Stimulated activated effector memory CD8-positive, alpha-beta T cell treated with anti-CD3 and anti-CD28 coated beads, Interleukin-12 subunit alpha, Interleukin-12 subunit beta, amount 100 ng/mL, for 72 hours (primary cell): ENCODE results near the gene PAK1.
"Not testable (repeated sequence)": the region's sequence is repeated elsewhere in the genome, so short reads cannot be mapped to it uniquely, and the experiment has no call there.

Source experiments
- ATAC-seq: fragments of 150-1000 bp; cut with Tn5 transposase; 2 replicates; pipeline ENCODE4 v1.10.0; 2021
- DNase-seq, 2 donors: peaks; one replicate each; pipeline ENCODE4 v3.0.0; 2021 to 2022; ENCODE audit warnings: low spot score in 2 of 2
- H3K27ac Mint-ChIP-seq: one replicate; pipeline ENCODE4 v1.8.0; 2022; ENCODE audit warnings: mild to moderate bottlenecking, mixed read lengths
- H3K36me3 Mint-ChIP-seq: one replicate; pipeline ENCODE4 v1.8.0; 2022; ENCODE audit warnings: mild to moderate bottlenecking, mixed read lengths
- H3K4me1 Mint-ChIP-seq: one replicate; pipeline ENCODE4 v1.8.0; 2022; ENCODE audit warnings: mixed read lengths
- H3K4me3 Mint-ChIP-seq: one replicate; pipeline ENCODE4 v1.8.0; 2022; ENCODE audit warnings: mild to moderate bottlenecking, mixed read lengths
- H3K9me3 Mint-ChIP-seq: one replicate; pipeline ENCODE4 v1.8.0; 2022; ENCODE audit warnings: mixed read lengths

The PAK1 gene

DNA sequence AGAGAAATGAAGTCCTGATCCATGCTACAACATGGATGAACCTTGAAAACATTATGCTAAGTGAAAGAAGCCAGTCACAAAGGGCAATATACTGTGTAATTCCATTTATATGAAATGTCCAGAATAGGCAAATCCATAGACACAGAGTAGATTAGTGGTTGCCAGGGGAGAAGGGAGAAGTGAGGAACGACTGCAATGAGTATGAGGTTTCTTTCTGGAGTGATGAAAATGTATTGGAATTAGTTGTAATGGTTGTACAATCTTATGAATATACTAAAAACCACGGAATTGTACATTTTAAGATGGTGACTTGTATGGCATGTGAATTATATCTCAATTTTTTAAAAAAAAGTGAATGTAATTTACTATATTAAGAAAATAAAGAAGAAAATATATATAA, 89.3 kb downstream of the PAK1 start:
- no peak for ATAC-seq

DNA sequence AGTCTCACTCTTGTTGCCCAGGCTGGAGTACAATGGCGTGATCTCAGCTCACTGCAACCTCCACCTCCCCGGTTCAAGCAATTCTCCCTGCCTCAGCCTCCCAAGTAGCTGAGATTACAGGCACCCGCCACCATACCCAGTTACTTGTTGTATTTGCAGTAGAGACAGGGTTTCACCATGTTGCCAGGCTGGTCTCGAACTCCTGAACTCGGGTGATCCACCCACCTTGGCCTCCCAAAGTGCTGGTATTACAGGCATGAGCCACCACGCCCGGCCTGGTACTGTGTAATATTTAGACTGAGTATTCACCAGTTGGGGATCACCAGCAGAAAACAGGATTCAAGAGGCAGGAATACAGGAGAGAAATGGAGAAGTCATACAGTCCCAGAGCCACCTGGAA, 90.5 kb downstream of the PAK1 start:
- H3K36me3 Mint-ChIP-seq, H3K27ac Mint-ChIP-seq, H3K9me3 Mint-ChIP-seq, DNase-seq, H3K4me1 Mint-ChIP-seq, ATAC-seq, H3K4me3 Mint-ChIP-seq: not testable (repeated sequence)

More for the DNA sequence above, 89.3 kb downstream of the PAK1 start:
- Mint-ChIP-seq H3K4me3 (no peak overlapping the region), H3K4me1 (no peaks in the 10 kb centered on the region), H3K27ac (no peak overlapping the region), H3K9me3 (no peaks in the 10 kb centered on the region), H3K36me3 (peaks cover 2% of the 10 kb centered on the region)
- DNase-seq, result no peak

DNA sequence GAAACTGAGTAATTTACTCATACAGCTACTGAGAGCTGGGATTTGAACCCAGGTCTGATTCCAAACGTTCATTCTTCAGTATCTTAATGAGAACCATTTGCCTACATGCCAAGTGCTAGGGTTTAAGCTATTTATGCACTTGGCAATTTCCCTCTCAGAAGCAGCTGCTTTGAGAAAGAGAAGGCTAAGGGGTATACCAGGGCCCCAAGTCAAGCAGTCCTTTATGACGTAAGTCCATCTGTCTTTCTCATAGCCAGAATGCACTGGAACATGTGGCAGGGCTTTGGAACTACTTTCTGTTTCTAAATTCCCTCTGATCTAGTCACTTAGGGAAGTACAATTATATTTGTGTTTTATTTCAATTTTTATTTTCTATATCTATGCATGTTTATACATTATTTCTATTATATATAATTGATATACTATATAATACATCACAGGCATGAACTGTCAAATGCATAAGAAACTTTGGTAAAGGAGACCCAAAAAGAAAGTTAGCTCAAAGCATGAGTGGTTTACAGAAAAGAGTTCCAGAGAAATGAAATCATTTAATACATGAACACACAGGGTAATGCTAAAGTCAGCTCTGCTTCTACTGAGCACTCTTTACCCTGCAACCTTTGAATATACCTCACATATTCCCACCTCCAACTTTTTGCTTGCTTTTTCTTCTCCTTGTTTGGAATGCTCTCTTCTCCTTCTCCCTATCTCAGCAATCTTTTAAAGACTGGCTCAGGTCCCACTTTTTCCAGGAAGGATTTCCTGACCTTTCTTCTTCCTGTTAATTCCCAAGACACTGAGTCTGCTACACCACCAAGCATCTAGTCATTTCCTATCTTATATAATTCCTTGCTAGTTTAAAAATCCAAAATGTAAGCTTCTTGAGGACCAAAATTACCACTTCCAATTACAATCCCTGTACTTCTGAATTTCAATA, 91.9 kb downstream of the PAK1 start:
- no peaks in the 10 kb centered on the region for H3K4me1 Mint-ChIP-seq
- no peak for ATAC-seq
- DNase-seq, result no peak

DNA sequence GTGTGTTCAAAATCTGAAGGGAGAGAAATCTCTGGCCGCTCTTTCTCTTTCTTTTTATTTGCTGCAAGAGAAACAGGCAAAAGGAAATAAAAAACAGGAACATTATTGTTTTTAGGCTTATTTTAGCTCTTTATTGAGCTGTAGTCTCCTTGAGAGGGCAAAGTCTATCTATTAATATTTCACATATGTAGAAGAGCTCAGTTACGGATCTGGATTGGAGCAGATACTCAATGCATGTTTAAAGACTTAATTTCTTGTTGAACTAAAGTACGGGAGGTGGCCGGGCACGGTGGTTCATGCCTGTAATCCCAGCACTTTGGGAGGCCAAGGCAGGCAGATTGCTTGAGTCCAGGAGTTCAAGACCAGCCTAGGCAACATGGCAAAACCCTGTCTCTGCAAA, 94.0 kb downstream of the PAK1 start:
- H3K4me1 Mint-ChIP-seq, result no peaks in the 10 kb centered on the region
- H3K4me3 Mint-ChIP-seq, result no peak overlapping the region
- no peak for DNase-seq
- peaks cover 13% of the 10 kb centered on the region for H3K36me3 Mint-ChIP-seq
- H3K9me3 Mint-ChIP-seq, result no peaks in the 10 kb centered on the region
- H3K27ac Mint-ChIP-seq, result no peak overlapping the region
- no peak for ATAC-seq

More for the DNA sequence above, 91.9 kb downstream of the PAK1 start:
- Mint-ChIP-seq H3K27ac (peak overlapping the region; percentile 50), H3K36me3 (peaks cover 8% of the 10 kb centered on the region), H3K9me3 (no peaks in the 10 kb centered on the region), H3K4me3 (no peak overlapping the region)

DNA sequence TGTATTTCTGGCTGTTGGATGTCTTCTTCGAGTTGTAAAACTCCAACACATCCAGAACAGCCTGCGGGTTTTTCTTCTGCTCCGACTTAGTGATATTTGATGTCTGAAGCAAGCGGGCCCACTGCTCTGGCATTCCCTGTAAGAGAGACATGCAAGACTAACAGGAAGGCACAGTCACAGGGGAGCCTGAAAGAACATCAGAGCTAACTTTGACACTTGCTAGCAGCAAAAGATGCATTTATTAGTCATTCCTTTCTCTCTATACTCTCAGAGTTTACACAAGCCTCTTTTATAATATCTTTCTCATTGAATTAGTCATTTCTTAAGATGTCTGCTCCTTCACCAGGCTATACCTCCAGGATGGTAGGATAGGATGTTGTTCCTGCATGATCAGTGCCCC, 94.6 kb downstream of the PAK1 start:
- Mint-ChIP-seq H3K27ac (no peak overlapping the region), H3K36me3 (peaks cover 13% of the 10 kb centered on the region), H3K4me3 (no peak overlapping the region), H3K9me3 (no peaks in the 10 kb centered on the region), H3K4me1 (no peaks in the 10 kb centered on the region)
- no peak for ATAC-seq
- DNase-seq, result no peak

DNA sequence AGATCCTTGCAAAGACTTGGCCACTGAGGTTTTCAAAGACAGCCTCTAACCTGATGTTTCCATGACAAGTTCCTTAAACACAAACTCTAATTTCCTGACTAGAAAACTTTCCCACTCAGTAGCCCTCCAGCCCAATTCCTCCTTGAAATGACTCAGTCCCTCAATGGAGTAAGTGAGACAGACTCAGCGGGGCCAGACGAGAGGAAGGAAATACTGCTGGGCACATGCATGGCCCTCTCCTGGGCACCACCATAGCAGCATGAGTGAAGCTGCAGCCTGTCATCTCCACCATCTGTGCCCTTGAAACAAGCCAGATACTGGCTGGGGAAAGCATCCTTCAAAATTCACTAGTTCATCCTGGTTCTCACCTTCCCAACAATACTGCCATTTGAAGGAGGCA, 96.2 kb downstream of the PAK1 start:
- Mint-ChIP-seq H3K27ac (no peak overlapping the region), H3K9me3 (no peaks in the 10 kb centered on the region), H3K4me1 (no peaks in the 10 kb centered on the region), H3K36me3 (peaks cover 24% of the 10 kb centered on the region), H3K4me3 (no peak overlapping the region)
- ATAC-seq (no peak), DNase-seq (no peak)

DNA sequence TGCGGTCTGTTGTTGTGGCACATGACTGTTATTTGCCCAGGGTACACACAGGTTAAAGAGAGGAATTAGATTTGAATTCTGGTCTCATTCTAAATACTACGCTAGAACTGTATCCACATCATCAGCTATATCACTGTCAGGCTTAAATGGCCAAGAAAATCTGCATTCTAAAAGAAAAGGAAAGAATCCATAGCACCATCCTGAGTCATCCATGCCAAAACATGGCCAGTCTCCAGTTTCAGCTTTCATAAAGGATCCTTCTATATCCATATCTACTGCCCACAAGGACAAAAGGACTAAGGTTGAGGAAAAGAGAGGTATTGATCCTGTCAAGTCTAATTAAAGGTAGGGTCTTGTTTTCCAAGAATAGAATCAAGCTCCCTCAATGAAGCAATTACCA, 98.8 kb downstream of the PAK1 start:
- Mint-ChIP-seq H3K9me3 (no peaks in the 10 kb centered on the region), H3K27ac (no peak overlapping the region), H3K4me1 (no peaks in the 10 kb centered on the region), H3K4me3 (no peak overlapping the region), H3K36me3 (peaks cover 24% of the 10 kb centered on the region)
- ATAC-seq, result no peak
- no peak for DNase-seq

DNA sequence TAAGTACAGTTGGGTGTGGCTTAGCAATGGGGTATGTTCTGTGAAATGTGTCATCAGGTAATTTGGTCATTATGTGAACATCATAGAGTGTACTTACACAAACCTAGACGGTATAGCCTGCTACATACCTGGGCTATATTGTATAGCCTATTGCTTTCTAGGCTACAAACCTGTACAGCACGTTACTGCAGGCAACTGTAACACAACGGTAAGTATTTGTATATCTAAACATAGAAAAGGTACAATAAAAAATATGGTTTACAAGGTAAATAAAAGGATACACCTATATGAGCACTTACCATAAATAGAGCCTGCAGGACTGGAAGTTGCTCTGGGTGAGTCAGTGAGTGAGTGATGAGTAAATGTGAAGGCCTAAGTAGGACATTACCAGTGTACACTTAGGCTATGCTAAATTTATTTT, 99.3 kb downstream of the PAK1 start:
- Mint-ChIP-seq H3K36me3 (peaks cover 22% of the 10 kb centered on the region), H3K9me3 (no peaks in the 10 kb centered on the region), H3K4me1 (no peaks in the 10 kb centered on the region), H3K4me3 (no peak overlapping the region), H3K27ac (no peak overlapping the region)
- ATAC-seq, result no peak
- DNase-seq, result no peak

DNA sequence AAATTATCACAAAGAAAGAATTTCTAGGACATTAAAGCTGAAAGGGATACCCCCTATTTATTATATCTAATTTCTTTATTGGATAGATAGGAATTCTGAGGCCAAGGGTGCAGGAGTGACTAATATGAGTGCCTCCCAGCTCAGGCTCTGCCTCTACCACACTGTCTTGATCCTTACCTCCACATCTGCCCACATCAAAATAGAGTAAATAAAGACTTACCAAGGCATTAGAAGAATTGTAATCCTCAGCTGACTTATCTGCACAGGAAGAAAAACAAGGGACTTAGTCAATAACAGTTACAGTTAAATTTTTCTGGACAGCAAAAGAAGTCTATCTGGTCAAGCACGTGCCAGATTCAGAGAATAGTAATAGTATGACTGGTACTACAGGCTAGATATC, 99.8 kb downstream of the PAK1 start:
- Mint-ChIP-seq H3K36me3 (peaks cover 17% of the 10 kb centered on the region), H3K4me3 (no peak overlapping the region)
- no peak for ATAC-seq

DNA sequence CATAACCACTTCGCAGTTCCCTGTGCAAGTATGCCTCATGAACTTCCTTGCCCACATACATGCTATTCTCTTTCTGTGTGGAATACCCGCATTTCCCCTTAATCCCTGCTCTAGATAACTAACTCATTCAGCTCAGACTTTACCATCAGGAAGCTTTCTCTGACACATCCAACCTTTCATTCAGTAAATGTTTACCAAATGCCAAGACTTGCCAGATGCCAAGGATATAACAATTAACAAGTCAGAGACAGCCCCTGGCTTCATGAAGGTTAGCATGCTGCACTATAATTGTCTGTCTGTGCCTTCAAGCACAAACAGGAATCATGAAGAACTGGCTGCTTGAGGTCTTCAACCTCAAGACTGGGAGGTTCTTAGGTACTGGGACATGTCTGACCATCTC, 101.2 kb downstream of the PAK1 start:
- Mint-ChIP-seq H3K9me3 (no peaks in the 10 kb centered on the region), H3K27ac (no peak overlapping the region), H3K36me3 (peaks cover 15% of the 10 kb centered on the region), H3K4me3 (no peak overlapping the region), H3K4me1 (no peaks in the 10 kb centered on the region)
- DNase-seq (no peak), ATAC-seq (no peak)

More for the DNA sequence above, 99.8 kb downstream of the PAK1 start:
- H3K27ac Mint-ChIP-seq, result no peak overlapping the region
- no peaks in the 10 kb centered on the region for H3K9me3 Mint-ChIP-seq
- DNase-seq, result no peak
- H3K4me1 Mint-ChIP-seq, result no peaks in the 10 kb centered on the region

DNA sequence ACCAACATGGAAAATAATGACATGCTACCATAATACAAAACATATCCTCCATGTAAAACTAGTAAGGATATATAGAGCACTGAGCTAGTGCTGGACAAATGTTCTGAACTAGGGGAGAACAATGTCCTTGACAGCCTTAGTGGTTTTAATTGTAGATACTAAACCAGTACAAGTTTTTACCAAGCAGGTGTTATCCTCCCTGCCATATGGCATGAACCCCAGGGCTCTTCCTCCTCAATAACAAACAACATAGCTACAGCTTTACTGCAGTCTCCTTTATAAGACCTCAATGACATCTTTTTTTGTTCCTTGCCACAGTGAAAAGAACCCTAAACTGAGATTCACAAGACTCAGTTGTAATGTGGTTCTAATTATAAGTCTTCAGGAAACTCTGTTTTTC, 102.2 kb downstream of the PAK1 start:
- no peak overlapping the region for H3K4me3 Mint-ChIP-seq
- DNase-seq (no peak), ATAC-seq (no peak)
- H3K36me3 Mint-ChIP-seq, result peaks cover 15% of the 10 kb centered on the region
- no peaks in the 10 kb centered on the region for H3K4me1 Mint-ChIP-seq
- no peaks in the 10 kb centered on the region for H3K9me3 Mint-ChIP-seq
- H3K27ac Mint-ChIP-seq, result no peak overlapping the region

DNA sequence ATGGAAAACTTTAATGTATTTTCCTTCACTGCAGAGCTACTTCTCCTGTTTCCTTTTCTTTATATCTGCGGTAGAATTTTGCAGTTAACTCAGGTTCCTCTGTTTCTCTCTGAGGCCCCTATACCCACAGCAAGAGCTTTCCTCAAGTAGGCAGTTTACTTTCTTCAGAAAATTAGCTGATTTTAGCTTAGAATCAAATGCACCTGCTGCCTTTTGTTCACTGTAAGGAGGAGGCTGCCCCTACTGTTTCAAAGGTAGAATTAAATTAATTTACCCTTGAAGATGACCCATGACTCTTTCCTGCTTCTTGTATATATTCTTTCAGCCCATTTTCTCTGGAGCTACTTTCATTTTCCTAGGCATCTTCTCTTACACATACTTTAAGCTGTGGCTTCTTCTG, 103.7 kb downstream of the PAK1 start:
- H3K4me3 Mint-ChIP-seq, result no peak overlapping the region
- no peak overlapping the region for H3K27ac Mint-ChIP-seq
- no peaks in the 10 kb centered on the region for H3K9me3 Mint-ChIP-seq
- DNase-seq (no peak), ATAC-seq (no peak)
- H3K4me1 Mint-ChIP-seq, result no peaks in the 10 kb centered on the region
- H3K36me3 Mint-ChIP-seq, result peaks cover 10% of the 10 kb centered on the region

DNA sequence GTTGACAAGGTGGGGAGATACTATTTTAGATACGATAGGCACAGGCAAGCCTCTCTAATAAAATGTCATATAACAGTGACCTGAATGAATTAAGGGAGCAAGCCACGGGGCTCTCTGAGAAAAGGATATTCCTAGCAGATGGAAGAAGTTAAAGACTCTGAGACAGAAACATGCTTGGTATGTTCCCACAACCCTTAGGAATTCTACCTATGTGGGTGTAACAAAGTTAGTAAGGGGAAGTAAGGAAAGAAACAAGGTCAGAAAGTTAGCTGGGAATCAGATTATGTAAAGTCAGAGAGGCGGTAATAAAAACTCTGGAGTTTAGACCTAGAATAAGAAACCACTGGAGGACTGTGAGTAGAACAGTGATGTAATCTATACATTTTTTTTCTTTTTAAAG, 112.7 kb downstream of the PAK1 start:
- H3K4me3 Mint-ChIP-seq, result no peak overlapping the region
- no peaks in the 10 kb centered on the region for H3K9me3 Mint-ChIP-seq
- H3K36me3 Mint-ChIP-seq, result no peaks in the 10 kb centered on the region
- DNase-seq, result no peak
- H3K4me1 Mint-ChIP-seq, result no peaks in the 10 kb centered on the region
- ATAC-seq, result no peak
- no peak overlapping the region for H3K27ac Mint-ChIP-seq

DNA sequence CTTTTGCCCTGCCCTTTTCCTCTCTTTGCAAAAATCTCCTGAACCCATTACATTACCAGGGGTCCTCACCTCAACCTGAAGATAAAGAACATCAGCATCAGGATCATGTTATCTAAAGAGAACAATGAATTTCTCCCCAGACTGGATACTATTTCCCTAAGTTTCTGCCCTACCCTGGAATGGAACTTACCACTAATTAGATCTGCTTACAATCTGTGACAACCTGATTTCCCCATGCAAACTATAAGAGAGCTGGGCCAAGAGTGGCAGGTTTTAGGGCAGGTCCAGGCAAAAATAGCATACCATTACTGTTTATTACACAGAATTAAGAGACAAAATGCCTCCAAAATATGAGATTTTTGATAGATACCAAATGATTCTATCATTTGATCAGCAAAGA, 114.4 kb downstream of the PAK1 start:
- Mint-ChIP-seq H3K27ac (no peak overlapping the region), H3K36me3 (no peaks in the 10 kb centered on the region), H3K9me3 (no peaks in the 10 kb centered on the region), H3K4me3 (no peak overlapping the region), H3K4me1 (no peaks in the 10 kb centered on the region)
- no peak for ATAC-seq
- DNase-seq, result no peak

DNA sequence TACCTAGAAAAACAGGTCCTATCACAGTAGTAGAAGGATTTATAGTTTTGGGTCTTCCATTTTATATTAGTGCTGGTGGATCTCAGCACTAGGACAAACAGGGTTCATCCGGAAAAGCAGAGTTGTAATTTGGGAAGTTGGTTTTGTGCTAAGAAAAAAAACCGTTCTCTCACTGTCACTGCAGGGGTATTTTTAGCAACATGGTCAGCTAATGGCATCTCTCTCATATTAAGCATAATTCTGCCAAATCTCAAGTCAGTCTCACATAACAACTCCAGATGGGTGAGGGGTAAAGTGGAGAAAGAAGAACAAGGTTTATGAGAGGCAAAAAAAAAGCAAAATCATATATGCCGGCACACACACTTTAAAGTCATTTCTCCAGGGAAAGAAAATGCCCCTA, 120.8 kb downstream of the PAK1 start:
- H3K4me1 Mint-ChIP-seq, result no peaks in the 10 kb centered on the region
- no peak overlapping the region for H3K27ac Mint-ChIP-seq
- no peaks in the 10 kb centered on the region for H3K36me3 Mint-ChIP-seq
- ATAC-seq, result no peak
- no peak overlapping the region for H3K4me3 Mint-ChIP-seq
- H3K9me3 Mint-ChIP-seq, result no peaks in the 10 kb centered on the region
- DNase-seq, result no peak

DNA sequence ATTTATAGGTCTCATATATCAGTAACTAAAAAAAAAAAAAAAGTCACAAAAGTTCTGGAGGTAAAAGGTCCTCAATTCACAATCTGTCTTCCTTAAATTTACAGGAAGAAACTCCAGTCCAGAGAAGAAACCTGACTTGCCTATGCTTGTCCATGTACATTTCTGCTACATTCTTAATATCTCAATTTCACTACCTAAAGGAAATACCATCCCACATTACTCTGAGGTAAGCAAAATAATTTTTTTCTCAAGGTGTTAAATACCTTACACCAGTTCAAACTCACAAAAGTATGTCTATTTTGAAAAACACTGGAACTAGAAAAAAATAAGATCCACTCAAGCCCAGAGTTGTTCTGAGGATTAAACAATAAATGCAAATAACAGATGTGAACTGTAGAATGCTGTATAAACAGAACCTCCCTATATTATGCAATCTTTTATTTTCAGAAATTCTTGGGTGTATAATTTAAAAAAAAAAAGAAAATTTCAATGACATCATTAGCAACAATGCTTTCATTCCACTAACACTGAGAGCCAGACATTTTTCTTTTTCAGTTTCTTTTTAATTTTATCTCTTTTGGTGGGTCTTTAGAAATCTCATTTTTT, 122.5 kb downstream of the PAK1 start:
- ATAC-seq, result no peak
- H3K36me3 Mint-ChIP-seq, result no peaks in the 10 kb centered on the region
- H3K9me3 Mint-ChIP-seq, result no peaks in the 10 kb centered on the region
- no peaks in the 10 kb centered on the region for H3K4me1 Mint-ChIP-seq
- H3K4me3 Mint-ChIP-seq, result no peak overlapping the region
- no peak overlapping the region for H3K27ac Mint-ChIP-seq
- DNase-seq, result no peak
